Activated CD4-positive, alpha-beta T cell treated with anti-CD3 and anti-CD28 coated beads for 24 hours (primary cell): Measurements from ENCODE around the gene FOXP1.

Source experiments
- DNase-seq, 2 donors: peaks; one replicate each; pipeline ENCODE4 v3.0.0-alpha.2; 2020; ENCODE audit warnings: low read depth in 2 of 2

FOXP1 gene

DNA sequence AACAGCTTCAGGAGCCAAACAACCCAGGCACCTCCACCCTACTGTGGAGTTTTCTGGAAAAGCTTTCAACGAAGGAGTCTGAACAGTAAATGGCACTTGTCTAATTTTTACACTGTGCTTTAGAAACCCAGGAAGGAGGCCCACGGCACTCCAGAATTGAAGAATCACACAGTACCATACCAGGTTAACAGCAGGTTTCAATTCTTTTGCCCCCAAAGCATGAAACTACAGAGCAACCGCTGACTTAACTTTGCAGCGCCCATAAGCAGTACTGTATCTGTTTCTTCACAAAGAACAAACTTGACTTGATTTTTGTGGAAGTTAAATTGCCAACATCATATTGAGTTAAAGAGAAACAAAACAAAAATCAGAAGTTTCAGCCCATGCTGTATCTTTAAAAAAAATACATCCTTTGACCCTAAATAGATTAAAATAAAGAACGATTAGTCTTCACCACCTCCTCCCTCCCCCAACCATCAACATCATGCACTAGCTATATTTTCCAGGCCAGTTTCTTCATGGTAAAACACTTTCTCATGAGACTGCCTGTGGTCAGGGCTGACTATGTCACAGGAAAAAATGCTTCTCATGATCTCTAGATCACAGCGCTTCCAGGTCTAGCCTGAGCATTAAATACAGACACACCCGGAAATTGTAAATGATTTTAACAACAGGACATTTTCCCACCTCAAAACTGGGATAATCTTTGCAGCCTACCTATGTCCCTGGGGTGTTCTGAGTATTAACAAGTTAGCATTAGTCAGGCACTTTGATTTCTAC, 456.3 kb downstream of the FOXP1 start:
- no peak for DNase-seq

DNA sequence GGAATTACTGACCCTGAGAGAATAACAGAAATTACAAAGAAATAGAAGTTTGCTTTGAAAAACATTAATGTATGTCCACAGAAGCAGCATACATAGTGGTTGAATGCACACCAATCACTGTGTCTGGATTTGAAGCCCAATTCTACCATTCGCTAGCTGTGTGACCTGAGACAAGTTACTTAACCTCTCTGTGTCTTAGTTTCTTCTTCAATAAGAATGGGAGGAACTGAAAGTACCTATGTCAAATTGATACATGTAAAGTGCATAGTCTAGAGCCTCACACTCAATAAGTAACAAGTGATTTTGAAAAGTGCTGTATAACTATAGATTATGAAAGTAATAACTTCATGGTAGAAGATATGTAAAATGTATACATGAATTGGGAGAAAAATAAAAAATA, 457.8 kb downstream of the FOXP1 start:
- no peak for DNase-seq

DNA sequence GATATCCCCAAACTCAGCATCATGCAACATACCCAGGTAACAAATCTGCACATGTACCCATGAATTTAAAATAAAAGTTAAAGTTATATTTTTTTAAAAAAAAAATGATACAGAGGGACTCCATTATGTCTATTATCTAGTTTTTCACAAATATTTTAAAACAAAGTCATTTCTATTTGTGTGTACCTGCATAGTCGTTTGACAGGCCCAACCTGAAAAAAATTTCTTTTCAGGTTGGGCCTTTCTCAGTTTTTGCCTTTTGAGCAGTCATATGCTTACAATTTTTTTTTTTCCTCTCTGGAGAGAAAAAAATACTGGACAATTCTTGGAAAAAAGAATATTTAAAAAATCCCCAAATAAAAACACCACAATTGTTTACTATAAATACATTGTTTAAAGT, 459.5 kb downstream of the FOXP1 start:
- no peak for DNase-seq

DNA sequence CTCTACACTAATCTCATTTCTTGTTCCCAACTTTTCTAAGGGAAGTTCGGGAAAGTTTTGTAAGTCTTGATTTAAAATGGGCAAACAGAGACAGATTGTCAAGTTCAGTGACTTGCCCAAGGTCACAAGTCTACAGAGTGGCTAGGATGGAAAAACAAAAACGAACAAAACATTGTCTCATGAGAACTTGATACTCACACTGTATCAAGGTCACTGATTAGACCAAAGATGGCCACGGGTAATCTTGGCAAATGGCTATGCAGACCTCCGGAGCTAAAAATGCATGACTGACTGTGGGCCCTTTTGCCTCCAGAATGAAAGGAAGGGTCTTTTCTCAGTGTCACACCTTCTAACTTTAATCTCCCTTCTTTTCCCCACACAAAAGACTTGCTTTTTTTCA, 460.9 kb downstream of the FOXP1 start:
- no peak for DNase-seq

DNA sequence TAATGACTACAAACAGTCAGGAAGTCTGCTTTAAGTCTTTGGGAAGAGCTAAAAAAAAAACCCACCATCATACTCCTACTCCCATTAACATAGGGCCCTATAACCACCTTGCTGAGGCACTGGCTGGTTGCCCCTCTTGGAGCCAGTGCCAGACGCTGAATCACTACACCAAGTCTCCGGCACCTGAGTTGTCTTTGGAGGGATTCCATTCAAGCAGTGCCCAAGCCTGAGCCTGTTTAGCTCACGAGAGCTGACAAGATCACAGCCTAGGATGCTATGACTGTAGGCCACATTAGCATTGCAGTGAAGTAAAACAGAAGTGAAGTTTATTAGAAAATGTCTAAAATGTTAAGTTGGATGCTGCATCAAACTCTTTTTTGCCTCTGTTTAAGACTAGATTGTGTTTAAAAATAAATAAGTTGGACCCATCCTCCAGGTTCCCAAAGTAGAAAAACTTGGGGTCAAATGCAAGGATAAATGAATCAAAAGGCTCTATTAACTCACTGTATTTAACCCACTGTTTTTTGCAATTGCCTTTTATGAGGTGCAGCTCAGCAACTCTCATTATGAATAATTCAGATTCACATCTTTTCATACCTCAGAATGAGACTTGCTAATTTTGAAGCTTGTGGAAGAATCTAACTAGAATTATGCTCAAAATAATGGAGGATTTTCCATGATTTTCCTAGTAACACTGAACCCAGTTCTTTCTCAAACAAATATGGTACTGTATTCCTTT, 461.9 kb downstream of the FOXP1 start:
- no peak for DNase-seq

DNA sequence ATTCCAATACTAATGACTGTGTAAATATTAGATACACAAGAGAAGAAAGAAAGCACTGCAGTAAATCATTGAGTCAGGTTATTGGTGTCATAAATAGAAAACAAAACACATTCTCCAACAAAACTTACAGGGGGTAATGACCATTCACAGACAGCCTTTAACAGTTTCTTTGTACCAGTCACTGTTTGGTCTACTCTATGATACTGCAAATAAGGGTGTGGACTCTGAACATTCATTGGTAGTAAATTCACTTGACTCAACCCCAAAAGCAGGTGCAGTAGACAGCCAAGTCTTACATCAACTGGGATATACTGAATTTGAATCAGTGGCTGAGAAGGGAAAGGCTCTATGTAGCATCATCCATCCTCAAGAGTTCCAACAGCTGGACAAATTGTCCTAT, 463.5 kb downstream of the FOXP1 start:
- no peak for DNase-seq

DNA sequence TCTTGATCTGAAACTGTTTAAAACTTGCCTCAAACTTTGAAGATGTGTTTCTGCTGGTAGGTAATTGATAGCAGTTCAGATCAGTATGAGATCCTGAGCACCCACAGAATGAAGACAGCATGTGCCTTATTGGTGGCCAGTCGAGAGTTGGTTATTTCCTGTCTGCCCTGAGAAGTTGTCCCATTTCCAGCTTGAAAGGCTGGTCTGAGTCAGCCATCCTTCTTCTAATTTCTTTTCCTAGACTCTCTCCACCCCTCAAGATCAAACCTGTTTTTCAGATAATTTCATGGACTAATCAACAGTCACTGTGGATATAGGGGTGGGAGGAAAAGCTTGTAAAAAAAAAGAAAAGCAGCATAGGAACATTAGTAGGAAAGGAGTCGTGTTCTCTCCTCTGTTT, 464.4 kb downstream of the FOXP1 start:
- DNase-seq: no peak

DNA sequence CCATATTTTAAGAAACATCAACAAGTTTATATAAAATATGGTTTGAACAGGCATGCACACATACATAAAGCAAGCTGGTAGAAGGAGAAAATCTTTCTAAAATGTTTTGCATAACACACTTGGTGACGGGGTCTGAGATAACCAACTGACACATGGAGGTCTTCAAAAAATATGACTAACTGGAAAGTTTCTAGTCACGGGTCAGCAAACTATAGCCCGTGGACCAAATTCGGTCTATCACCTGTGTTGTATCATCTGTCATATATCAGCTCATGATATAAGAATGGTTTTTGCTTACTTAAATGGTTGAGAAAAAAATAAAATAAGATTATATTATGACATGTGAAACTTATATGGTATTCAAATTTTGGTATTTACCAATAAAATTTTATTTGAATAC, 465.1 kb downstream of the FOXP1 start:
- DNase-seq: no peak

DNA sequence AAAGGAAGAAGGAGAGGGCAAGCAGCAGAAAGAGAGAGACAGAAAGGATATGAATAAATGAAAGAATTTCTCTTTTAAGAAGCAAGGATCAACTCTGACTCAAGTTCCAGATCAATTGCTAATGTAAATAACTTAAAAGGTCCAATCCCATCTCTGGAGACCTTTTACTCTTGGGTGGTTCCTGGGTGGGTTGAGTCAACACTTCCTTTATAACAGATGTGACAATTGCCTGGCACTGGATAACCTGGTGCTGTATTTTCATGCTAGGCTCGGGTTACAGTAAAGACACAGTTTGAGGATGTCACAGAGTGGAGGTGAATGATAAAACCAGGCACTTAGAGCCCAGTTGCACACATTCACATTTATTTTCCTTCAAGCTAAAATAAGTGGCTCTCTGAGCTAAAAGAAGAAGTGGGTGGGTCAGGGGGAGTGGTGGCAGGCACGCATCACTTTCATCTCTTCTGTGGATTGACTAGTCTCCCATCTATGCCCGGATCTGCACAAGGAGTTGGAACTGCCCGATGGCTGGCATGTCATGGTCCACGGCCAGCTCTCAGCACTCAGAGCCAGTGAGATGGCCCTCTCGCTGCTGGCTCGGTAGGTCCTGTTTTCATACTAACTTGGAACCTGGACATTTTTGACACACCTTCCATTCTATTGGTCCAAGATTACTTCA, 465.8 kb downstream of the FOXP1 start:
- no peak for DNase-seq

DNA sequence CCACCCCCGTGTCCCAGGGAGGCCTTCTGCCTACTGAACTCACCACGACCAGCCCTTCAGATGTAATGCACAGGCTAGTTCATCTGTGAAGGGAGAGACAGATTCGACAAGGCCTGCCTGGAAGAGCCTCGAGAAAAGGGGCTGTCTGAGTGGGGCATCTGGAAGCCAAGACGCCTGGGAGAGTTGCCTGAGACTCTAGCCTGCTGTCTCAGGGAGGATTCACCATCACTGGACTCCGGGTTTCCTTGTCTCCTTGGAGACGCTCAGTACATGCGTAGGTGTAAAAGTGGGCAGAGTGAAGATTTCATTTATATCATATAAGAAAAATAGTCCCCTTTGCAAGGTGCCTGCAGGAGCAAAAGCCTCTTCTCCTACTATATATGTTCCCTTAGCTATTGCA, 468.9 kb downstream of the FOXP1 start:
- no peak for DNase-seq

DNA sequence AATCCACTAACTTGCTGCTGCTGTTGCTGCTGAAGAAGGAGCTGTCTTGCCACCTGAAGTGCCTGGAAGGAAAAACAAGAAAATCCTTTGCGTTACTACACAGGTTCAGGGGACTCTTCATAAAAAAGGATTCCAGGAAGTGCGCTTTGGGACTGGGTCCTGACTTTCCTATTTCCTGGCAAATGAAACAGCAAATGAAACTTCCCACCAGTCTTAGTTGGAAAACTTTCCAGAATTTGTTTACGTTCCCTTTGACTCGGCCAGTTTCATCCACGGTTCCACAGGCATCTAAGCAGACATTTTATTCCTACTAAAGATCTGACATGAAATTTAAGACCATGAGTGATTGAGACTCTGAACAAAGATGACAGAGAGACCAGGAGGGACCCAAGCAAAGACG, 471.0 kb downstream of the FOXP1 start:
- no peak for DNase-seq

DNA sequence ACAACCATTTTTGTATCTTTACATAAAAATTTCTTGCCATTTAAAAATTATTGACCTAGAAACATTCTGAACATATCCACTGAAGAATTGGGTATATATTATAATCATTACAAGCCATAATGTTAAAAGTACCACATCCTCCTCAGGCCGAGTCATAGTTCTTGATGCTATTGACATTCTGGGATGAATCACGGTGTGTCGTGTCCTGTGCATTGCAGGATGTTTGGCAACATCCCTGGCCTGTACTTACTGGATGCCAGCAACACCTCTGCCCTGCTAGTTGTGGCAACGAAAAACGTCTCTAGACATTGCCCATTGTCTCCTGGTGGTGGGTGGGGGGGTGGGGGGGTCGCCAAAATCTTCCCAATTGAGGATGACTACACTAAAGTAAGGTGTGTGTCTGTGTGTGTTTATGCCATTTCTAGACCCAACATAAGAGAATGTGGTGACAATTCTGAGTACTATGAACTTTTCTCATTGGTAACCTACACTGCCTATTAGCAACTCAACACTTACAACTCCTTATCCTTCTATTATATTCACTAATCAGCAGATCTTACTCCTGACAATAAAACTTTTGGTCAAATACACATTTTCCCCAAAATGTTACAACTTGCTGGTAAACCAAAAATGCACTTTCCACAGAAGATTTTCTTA, 471.6 kb downstream of the FOXP1 start:
- no peak for DNase-seq

DNA sequence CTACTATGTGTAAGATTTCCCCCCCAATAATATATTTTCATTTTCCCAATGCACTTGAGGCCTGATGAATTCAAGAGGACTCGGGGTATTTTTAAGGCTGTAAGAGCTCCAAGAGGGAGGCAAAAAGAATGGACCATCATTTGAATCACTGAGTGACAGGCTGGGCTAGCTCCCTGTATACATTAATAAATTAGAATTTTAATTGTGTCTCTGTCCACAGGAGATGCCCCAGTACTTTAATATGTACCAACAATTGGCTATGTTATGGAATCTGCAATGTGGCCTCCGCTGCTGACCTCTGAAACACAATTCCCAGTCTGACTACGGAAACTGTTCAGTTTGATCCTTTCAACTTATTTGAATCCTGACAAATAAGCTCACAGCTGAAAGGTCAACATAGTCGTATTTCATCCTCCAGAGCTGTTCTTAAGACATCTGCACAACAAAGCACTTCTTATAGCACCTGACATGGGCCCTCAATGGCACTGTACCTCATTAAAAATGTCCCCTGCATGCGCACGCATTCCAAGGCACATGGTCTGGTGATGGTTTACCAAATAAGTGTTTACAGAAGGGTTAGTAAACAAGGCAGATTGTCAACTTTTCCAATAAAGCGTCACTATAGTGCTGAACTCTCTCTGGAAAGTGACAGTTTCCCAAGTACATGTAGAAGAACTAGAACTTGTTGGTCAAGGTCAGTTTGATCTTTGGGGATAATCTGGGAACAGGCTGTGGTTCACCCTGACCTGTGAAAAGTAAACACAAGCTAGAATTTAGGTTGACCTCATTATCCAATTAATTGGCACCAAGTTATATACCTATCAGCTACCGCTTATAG, 472.9 kb downstream of the FOXP1 start:
- DNase-seq: no peak

DNA sequence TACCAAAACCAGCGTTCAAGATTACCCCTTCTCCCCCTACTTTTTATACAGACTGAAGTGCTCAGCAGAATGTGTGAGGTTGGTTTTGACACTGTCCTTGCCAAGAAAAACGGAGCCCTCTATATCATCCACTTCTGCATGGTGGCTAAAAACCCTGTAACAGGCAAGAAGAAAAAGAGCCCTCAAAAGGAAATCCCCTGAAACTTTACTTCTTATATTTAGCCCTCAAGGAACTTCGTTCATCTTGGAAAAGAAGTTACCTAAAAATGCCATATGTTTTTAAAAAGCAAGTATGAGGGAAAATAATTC, 473.6 kb downstream of the FOXP1 start:
- no peak for DNase-seq

DNA sequence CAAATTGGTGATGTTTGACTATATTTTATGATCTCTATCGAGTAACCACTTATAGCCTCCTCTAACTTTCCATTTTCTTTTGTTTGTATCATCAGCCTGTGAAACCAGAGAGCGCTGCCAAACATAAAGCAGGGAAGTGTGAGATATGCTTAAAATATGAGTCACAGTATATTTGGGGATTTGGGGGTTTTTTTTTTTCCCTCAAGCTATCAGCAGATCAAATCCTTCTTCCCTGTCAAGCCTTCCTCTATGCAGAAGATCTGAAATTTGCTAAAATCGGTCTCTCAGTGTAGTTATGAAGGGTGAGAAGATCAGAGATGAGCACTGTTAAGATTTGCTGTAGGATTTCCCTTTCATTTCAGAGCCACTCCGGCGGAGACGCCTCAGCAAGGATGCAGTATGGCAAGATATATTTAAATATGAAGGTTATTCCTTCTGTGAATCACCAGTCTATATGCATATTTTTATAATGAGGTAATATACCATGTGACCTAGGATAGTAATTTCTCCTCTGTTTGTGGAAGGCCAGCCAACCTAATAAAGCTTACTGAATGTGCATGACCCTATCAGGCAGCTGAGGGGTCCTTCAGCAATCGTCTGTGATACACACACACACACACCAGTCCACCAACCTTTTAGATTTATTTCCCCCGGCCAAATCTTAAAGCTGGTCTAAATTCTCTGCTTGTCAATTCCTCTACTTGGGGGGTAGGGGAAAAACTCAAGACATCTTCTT, 474.1 kb downstream of the FOXP1 start:
- DNase-seq: no peak

DNA sequence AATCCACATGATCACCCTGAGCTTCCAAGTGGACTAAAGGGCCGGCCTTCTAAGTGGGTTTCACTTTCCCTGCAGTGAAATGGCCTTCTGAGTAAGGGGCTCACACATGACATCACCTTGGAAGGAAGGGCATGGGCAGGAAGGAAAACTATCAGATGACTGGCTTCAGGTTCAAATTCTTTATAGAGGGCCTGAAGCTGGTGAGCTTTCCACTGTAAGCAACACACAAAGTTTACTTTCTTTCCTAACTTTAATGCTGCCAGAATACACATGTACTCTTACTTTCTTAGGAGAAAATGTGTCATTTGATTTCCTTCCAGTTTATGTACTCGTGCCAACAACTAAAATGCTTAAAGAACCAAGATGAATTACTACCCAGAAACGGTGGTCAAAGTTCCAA, 475.6 kb downstream of the FOXP1 start:
- no peak for DNase-seq

DNA sequence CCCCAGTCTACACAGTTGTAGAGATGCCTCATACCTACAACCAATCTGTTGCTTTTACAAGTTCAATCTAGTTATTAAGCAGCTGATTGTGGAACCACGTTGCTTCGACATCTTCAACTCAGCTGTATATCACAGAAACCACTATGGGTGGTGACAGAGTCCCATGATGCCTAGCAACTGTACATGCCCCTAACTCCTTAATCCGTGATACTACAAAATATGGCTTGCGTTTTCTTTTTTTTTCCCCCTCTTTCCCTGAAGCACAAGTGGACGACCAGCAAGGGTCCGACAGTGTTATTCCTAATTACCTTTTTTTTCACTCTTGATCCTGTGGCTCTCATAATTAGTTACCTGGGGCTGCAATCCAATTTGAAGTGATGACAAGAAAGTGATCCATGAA, 478.6 kb downstream of the FOXP1 start:
- no peak for DNase-seq

DNA sequence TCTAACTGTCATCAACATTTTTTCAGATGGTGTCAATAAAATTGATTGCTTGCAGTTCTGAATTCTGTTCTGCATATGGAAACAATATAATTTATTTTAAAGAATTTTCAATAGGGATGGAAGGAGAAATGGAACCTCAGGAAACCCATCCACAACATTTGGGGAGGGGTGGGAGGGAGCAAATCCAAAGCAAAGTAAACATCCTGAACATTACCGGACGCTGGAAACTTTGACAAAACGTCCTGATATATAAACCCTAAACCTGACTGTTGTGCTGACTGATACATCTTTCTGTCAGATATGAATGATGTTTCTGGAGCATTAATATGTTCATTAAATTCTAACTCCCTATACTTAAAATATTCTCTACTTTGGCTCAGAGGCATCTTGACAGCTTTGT, 479.0 kb downstream of the FOXP1 start:
- no peak for DNase-seq

DNA sequence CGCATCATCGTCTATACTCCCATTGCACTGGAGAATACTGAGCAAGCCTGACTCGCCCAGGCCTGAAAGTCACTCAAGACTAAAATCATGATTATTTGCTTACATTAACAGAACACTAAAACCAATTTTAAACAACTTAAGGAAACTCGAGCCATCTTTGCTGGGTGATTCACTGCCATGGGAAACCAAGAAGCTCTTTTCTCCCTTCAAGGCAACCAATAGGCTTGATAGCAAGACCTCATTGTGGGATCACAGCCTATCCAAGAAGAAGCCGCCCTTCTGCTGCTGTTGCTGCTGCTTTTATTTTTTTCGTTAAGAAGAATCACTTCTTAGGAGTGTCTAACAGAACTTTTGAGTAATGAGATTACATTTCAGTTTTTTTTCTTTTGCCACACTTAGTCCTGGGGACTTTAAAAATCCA, 479.4 kb downstream of the FOXP1 start:
- DNase-seq: no peak

DNA sequence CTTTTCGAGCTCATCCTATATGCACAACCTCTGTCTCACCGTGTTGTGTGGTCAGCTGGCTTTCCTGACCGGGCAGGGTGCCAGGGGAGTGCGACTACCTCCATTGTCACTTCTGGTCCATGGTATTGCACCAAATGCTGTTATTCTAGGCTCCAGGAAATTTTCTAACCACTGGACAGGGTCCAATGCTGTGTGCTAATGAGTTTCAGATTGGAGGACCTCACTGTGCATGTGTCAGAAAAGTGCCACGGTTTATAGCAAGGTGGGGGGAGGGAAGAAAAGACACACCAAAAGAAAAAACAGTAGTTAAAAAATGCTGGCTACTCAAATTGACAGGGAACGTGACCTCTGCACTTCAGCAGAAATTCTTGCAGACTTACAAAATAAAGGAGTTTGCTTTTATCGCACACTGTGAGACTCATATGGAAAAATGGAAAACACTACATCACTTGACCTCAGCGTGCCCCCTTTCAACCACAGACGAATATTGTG, 480.1 kb downstream of the FOXP1 start:
- no peak for DNase-seq
